Upper lobe of left lung (tissue), 4 donors: ENCODE data around the gene FBXO28.
A peak's percentile ranks its signal among the peaks of the same experiment; 100 is the strongest.

Experiments
- CTCF ChIP-seq, 6 experiments: fragments of 450-650 bp in 4 of 6; fragments of 200-600 bp in 2 of 6; sonication (generic) in 2 of 6; IDR thresholded peaks; one replicate each; pipeline ENCODE4 v1.5.1; 2016 to 2019; ENCODE audit warnings: antibody characterized with exemption in 6 of 6
- POLR2AphosphoS5 ChIP-seq, 2 donors: sonication (generic); formaldehyde crosslinking; IDR thresholded peaks; one replicate each; pipeline ENCODE4 v1.5.1; 2017; ENCODE audit warnings: antibody characterized with exemption in 2 of 2

- TF ChIP-seq CTCF (IDR thresholded peaks at IDR 0.05) (peak in 2 of 6 experiments; percentile 13 to 19), POLR2AphosphoS5 (IDR thresholded peaks at IDR 0.05) (no peak)
Observed at GRCh38 chr1:224106568-224107281, 7.2 kb upstream of the FBXO28 start.
